Heart right ventricle (tissue), 16 donors: ENCODE results near the gene FAM227B. TPM values are rescaled to one million over a fixed set of nuclear protein-coding genes. Genes with fewer than 3 reads are reported as not detected.
"Not testable (repeated sequence)": the region's sequence is repeated elsewhere in the genome, so short reads cannot be mapped to it uniquely, and the experiment has no call there.

ENCODE experiments used
- ATAC-seq, 8 donors: fragments of 200-7000 bp; cut with Tn5 transposase; one replicate each; pipeline ENCODE4 v1.9.1; 2020; ENCODE audit warnings: mild to moderate bottlenecking in 8 of 8, moderate library complexity in 8 of 8, moderate number of reproducible peaks in 1 of 8
- DNase-seq, 2 donors: peaks; one replicate each; pipeline ENCODE4 v3.0.0-alpha.2; 2020
- H3K27ac ChIP-seq, 10 donors: fragments of 200-600 bp; sonication (generic) in 2 of 10; one replicate each; pipeline versions ENCODE4 v1.5.0 to v1.8.0; 2020 to 2022; ENCODE audit warnings: mild to moderate bottlenecking in 3 of 10
- H3K27me3 ChIP-seq, 7 donors: fragments of 200-600 bp; one replicate each; pipeline ENCODE4 v1.8.0; 2021 to 2022; ENCODE audit warnings: mild to moderate bottlenecking in 2 of 7
- H3K36me3 ChIP-seq, 9 donors: fragments of 200-600 bp; sonication (generic) in 1 of 9; one replicate each; pipeline versions ENCODE4 v1.5.0 to v1.8.0; 2020 to 2022; ENCODE audit warnings: mild to moderate bottlenecking in 2 of 9
- H3K4me1 ChIP-seq, 9 donors: fragments of 200-600 bp; sonication (generic) in 1 of 9; one replicate each; pipeline versions ENCODE4 v1.5.0 to v1.8.0; 2020 to 2022; ENCODE audit warnings: mild to moderate bottlenecking in 4 of 9
- H3K4me3 ChIP-seq, 10 donors: fragments of 200-600 bp; sonication (generic) in 2 of 10; one replicate each; pipeline versions ENCODE4 v1.5.0 to v1.8.0; 2020 to 2022; ENCODE audit warnings: mild to moderate bottlenecking in 7 of 10, moderate library complexity in 2 of 10
- H3K9me3 ChIP-seq, 11 donors: fragments of 200-600 bp in 10 of 11; sonication (generic) in 2 of 11; one replicate each; pipeline versions ENCODE4 v1.5.0 to v1.8.0; 2013 to 2022; ENCODE audit warnings: mild to moderate bottlenecking in 2 of 11, control low read depth in 1 of 11, moderate library complexity in 1 of 11
- WGBS, 2 donors: extraction: QIAGEN DNeasy Blood & Tissue Kit; methylation state at CpG; one replicate each; pipeline ENCODE4 v1.1.7; 2013; ENCODE audit warnings: inconsistent platforms in 1 of 2; 5-methylcytosine and 5-hydroxymethylcytosine counted together
- intact Hi-C, 10 donors: fragments of 100-400 bp; cut with DNase I; formaldehyde crosslinking; loops; one replicate each; pipeline versions ENCODE4 v1.11.1 to v1.14.2; 2022
- polyA plus RNA-seq, 2 donors: library from polyadenylated mRNA; stranded (reverse); fragments of 200-250 nt; gene quantifications; one replicate each; pipeline ENCODE4 v1.2.3, GENCODE V29; 2013
- total RNA-seq, 10 donors: library from RNA; stranded (reverse); fragmentation: NEBNext Ultra II Directional in 3 of 10; extraction: Animal tissue kit (Norgen Biotek cat#: 25700) in 3 of 10; gene quantifications; one replicate each; pipeline versions ENCODE4 v1.2.1 to v1.2.4, GENCODE V29; 2021 to 2023
- TF ChIP-seq, protein P1 (sequence below), 9 donors: fragments of 200-600 bp; sonication (generic) in 2 of 9; IDR thresholded peaks; one replicate each; pipeline versions ENCODE4 v1.5.0 to v1.8.0; 2021 to 2022; ENCODE audit warnings: antibody characterized with exemption in 9 of 9, mild to moderate bottlenecking in 5 of 9, moderate library complexity in 1 of 9
- donor health status: Arrhythmogenic right ventricular cardiomyopathy.
- donor health status: ischemic (EF 13 %, LVEDD 7.1; RV severe dilation, severe dysfunction).
- donor health status: healthy with polysubstance abuse.
- donor health status: DM: no; HTN: yes; CAD: no.
- donor health status: DM: no; HTN: no; CAD: no.
- donor health status: ischemic (EF 25% LVEDD 6.9; RV normal size, moderate dysfunction).
- donor health status: ischemic (EF 25% LVEDD 5.7; RV mildly dilated, moderate dysfunction).
- donor health status: healthy.
- donor health status: DM: yes; HTN: yes; CAD: no.
- donor health status: Ischemic cardiomyopathy.
- donor health status: ischemic (EF 35%, LVEDD 5.7; RV mildly dilated, moderate dysfunction).
- donor health status: nonischemic (EF 11% LVEDD 7.7; RV severe dilation, severe dysfunction).
- donor health status: DM: yes; HTN: yes; CAD: no.
- donor health status: PGD.
- donor health status: ischemic (EF 29% LVEDD 5.4; RV normal size, mild dysfunction).
- donor health status: nonischemic (EF 23%, LVEDD 6.1; RV moderate dilation, normal function).

FAM227B gene
- total and polyA plus RNA-seq, 12 donors = 5.1 to 22.8 (median 14.4) TPM

DNA sequence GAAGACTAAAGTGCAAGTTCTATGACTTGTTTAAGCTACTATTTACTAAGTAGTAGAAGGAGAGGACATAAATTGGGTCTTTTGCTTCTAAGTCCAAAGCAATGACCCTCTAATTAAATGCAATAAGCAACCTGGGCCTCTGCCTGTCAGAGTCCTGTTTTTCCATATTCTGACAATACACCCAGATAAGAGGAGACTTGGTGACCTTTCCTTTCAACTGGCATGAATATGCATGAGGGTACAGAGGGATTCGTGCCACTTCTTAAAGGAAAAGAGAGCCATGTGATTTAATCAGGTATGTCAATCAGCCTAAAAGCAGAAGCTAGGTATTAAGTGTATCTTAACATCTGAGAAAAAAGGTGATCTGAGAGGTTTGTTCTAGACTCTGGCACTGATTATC is 248.3 kb downstream of the FAM227B start:
- no peaks in the 10 kb centered on the region for H3K36me3 ChIP-seq
- intact Hi-C loops = no loop called here
- no peak overlapping the region for H3K27ac ChIP-seq
- no peak for ATAC-seq
- H3K4me1 ChIP-seq = no peaks in the 10 kb centered on the region
- 45 to 70% methylated on average over 1 of the region's 1 CpG for WGBS, 2 donors
- peaks cover 0 to 10% (median 0%) of the 10 kb centered on the region in 11 donors for H3K9me3 ChIP-seq
- TF ChIP-seq, protein P1, sequence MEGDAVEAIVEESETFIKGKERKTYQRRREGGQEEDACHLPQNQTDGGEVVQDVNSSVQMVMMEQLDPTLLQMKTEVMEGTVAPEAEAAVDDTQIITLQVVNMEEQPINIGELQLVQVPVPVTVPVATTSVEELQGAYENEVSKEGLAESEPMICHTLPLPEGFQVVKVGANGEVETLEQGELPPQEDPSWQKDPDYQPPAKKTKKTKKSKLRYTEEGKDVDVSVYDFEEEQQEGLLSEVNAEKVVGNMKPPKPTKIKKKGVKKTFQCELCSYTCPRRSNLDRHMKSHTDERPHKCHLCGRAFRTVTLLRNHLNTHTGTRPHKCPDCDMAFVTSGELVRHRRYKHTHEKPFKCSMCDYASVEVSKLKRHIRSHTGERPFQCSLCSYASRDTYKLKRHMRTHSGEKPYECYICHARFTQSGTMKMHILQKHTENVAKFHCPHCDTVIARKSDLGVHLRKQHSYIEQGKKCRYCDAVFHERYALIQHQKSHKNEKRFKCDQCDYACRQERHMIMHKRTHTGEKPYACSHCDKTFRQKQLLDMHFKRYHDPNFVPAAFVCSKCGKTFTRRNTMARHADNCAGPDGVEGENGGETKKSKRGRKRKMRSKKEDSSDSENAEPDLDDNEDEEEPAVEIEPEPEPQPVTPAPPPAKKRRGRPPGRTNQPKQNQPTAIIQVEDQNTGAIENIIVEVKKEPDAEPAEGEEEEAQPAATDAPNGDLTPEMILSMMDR (IDR thresholded peaks at IDR 0.05) = no peak
- H3K4me3 ChIP-seq = no peak overlapping the region
- no peaks in the 10 kb centered on the region for H3K27me3 ChIP-seq
- no peak for DNase-seq

DNA sequence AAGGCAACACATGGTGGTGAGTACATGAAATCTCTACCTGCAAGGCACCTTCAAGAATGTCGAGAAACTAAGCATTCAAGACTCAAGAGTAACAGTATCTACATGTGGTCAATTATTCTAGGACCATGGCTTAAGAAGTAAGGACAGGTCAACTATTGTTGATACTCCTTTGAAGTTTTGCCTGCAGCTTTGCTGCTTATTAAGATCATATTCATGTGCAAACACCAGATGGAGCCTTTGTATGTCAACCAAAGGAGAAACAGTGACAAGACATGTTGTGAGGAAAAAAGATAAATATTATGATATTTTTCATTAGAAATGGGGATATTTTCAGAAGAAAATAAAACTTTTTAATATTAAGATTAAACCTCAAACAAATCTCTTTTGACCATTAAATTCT is 249.8 kb downstream of the FAM227B start:
- no peak overlapping the region for H3K27ac ChIP-seq
- H3K4me3 ChIP-seq = no peak overlapping the region
- DNase-seq = no peak
- no peaks in the 10 kb centered on the region for H3K36me3 ChIP-seq
- intact Hi-C loops = no loop called here
- H3K9me3 ChIP-seq = peaks cover 0 to 10% (median 0%) of the 10 kb centered on the region in 11 donors
- TF ChIP-seq, protein P1 (IDR thresholded peaks at IDR 0.05) = peak in 7 of 9 donors; percentile 24 to 48 (median 39)
- ATAC-seq = no peak
- WGBS, 2 donors = 90 to 94% methylated on average over 1 of the region's 1 CpG
- no peaks in the 10 kb centered on the region for H3K27me3 ChIP-seq
- H3K4me1 ChIP-seq = no peaks in the 10 kb centered on the region

DNA sequence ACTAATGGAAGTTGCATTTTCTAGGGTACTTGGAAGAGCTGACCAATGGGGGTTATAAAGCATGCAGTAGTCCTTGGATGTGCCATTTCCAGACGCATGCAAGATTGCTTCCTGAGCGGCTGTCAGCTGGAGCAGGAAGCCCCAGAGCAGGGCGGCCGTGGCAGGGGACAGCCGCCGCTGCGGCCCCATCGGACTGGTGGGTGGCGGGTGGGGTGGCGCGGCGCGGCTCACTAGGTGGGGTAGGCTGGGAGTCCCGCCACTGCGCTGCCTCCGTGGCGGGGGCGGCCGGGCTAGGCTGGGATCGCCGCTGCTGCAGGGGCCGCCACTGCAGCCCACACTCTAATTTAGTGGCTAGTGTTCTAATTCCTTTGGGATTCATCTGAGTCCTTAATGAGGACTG is 254.1 kb downstream of the FAM227B start:
- TF ChIP-seq, protein P1 (IDR thresholded peaks at IDR 0.05) = no peak

DNA sequence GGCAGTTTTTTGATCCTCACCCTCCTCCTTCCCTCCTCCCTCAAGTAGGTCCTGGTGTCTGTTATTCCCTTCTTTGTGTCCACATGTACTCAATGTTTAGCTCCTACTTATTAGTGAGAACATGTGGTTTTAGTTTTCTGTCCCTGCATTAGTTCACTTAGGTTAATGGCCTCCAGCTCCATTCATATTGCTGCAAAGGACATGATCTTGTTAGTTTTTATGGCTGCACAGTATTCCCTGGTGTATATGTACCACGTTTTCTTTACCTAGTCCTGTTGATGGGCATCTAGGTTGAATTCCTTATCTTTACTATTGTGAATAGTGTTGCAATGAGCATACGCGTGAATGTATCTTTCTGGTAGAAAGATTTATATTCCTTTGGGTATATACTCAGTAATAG is 259.2 kb downstream of the FAM227B start:
- Histone ChIP-seq H3K36me3 (no peaks in the 10 kb centered on the region), H3K27ac (no peak overlapping the region), H3K4me3 (no peak overlapping the region), H3K27me3 (no peaks in the 10 kb centered on the region), H3K9me3 (peaks cover 0 to 19% (median 0%) of the 10 kb centered on the region in 11 donors), H3K4me1 (no peaks in the 10 kb centered on the region)
- WGBS, 2 donors = 84 to 85% methylated on average over 3 of the region's 3 CpGs
- intact Hi-C loops = no loop called here
- ATAC-seq (no peak), DNase-seq (no peak)
- TF ChIP-seq, protein P1 (IDR thresholded peaks at IDR 0.05) = no peak

More for the DNA sequence above, 254.1 kb downstream of the FAM227B start:
- 96 to 97% methylated on average over 21 to 22 of the region's 22 CpGs for WGBS, 2 donors
- H3K27ac ChIP-seq = no peak overlapping the region
- no peak overlapping the region for H3K4me3 ChIP-seq
- no peaks in the 10 kb centered on the region for H3K27me3 ChIP-seq
- intact Hi-C loops = no loop called here
- peaks cover 0 to 15% (median 5%) of the 10 kb centered on the region in 11 donors for H3K9me3 ChIP-seq
- ATAC-seq (no peak), DNase-seq (no peak)
- H3K36me3 ChIP-seq = no peaks in the 10 kb centered on the region
- H3K4me1 ChIP-seq = no peaks in the 10 kb centered on the region

DNA sequence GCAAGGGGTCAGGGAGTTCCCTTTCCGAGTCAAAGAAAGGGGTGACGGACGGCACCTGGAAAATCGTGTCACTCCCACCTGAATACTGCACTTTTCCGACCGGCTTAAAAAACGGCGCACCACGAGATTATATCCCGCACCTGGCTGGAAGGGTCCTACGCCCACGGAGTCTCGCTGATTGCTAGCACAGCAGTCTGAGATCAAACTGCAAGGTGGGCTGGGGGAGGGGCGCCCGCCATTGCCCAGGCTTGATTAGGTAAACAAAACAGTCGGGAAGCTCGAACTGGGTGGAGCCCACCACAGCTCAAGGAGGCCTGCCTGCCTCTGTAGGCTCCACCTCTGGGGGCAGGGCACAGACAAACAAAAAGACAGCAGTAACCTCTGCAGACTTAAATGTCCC is 266.2 kb downstream of the FAM227B start:
- intact Hi-C loops, H3K4me1 ChIP-seq, H3K36me3 ChIP-seq, H3K4me3 ChIP-seq, H3K27me3 ChIP-seq, H3K27ac ChIP-seq, ATAC-seq, DNase-seq: not testable (repeated sequence)
- WGBS, 2 donors = 86 to 93% methylated on average over 17 of the region's 17 CpGs
- peaks cover 0 to 24% (median 0%) of the 10 kb centered on the region in 11 donors for H3K9me3 ChIP-seq
